Tibial artery (tissue), 4 donors: ENCODE data around the gene KRT74.
A peak's percentile ranks its signal among the peaks of the same experiment; 100 is the strongest.

Experiments used
- DNase-seq, 2 donors: peaks; one replicate each; pipeline ENCODE4 v3.0.0-alpha.2; 2019
- H3K27ac ChIP-seq, 2 donors: fragments of 200-600 bp; sonication (generic) in 1 of 2; 1 replicate in 1 of 2; 2 replicates in 1 of 2; pipeline ENCODE4 v1.5.1; 2018 to 2019; ENCODE audit warnings: mild to moderate bottlenecking in 1 of 2
- H3K27me3 ChIP-seq, 2 donors: fragments of 200-600 bp; sonication (generic) in 1 of 2; one replicate each; pipeline versions ENCODE4 v1.5.1 to v1.6.0; 2016 to 2019
- H3K36me3 ChIP-seq, 3 donors: fragments of 200-600 bp; sonication (generic) in 2 of 3; one replicate each; pipeline ENCODE4 v1.5.1; 2016 to 2019; ENCODE audit warnings: mild to moderate bottlenecking in 2 of 3
- H3K4me1 ChIP-seq, 4 donors: fragments of 200-600 bp; sonication (generic) in 2 of 4; 1 replicate in 3 of 4; 2 replicates in 1 of 4; pipeline ENCODE4 v1.5.1; 2016 to 2019
- H3K4me3 ChIP-seq, 2 donors: fragments of 200-600 bp; sonication (generic) in 1 of 2; 1 replicate in 1 of 2; 2 replicates in 1 of 2; pipeline ENCODE4 v1.5.1; 2018 to 2019; ENCODE audit warnings: mild to moderate bottlenecking in 2 of 2
- H3K9me3 ChIP-seq, 3 donors: fragments of 200-600 bp; sonication (generic) in 1 of 3; one replicate each; pipeline ENCODE4 v1.5.1; 2016 to 2019
- CTCF ChIP-seq, 2 experiments: fragments of 200-600 bp in 1 of 2; fragments of 450-650 bp in 1 of 2; IDR thresholded peaks; one replicate each; pipeline ENCODE4 v1.5.1; 2017 to 2019; ENCODE audit warnings: antibody characterized with exemption in 2 of 2, mild to moderate bottlenecking in 1 of 2, moderate library complexity in 1 of 2
- intact Hi-C: fragments of 100-400 bp; cut with DNase I; formaldehyde crosslinking; loops from one replicate; pipeline ENCODE4 v1.15.0; 2023; ENCODE audit warnings: low total_unique reads

KRT74 gene

GRCh38 chr12:52575256-52575655 lies 1.6 kb upstream of the KRT74 start:
- Histone ChIP-seq H3K27ac (no peak overlapping the region), H3K4me3 (no peak overlapping the region), H3K36me3 (no peaks in the 10 kb centered on the region), H3K27me3 (peaks cover 0 to 14% of the 10 kb centered on the region in 2 donors), H3K4me1 (no peaks in the 10 kb centered on the region), H3K9me3 (no peaks in the 10 kb centered on the region)
- peak in 1 of 2 donors; percentile 20 for DNase-seq
- no peak for TF ChIP-seq CTCF (IDR thresholded peaks at IDR 0.05)
- intact Hi-C loops = loop anchor here (10.0 kb wide), 1 partner anchor 400 kb away; no protein-coding TSS in a partner anchor

DNA sequence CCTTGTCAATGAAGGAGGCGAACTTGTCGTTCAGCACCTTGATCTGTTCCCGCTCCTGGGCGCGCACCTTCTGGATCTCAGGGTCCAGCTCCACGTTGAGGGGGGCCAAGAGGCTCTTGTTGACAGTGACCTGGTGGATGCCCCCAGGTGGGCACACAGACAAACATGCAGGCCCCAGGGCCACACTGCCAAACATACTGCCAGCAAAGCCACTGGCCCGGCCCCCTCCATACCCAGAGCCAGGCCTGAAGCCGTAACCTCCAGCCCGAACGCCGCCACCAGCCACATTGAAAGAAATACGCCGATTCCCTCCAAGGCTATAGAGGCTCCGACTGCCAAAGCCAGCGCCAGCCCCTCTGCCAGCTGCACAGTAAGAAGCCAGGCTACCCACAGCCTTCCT lies 337 bp downstream of the KRT74 start:
- no peak for TF ChIP-seq CTCF (IDR thresholded peaks at IDR 0.05)
- Histone ChIP-seq H3K27me3 (peaks cover 0 to 23% of the 10 kb centered on the region in 2 donors), H3K36me3 (no peaks in the 10 kb centered on the region), H3K27ac (no peak overlapping the region), H3K4me1 (no peaks in the 10 kb centered on the region), H3K4me3 (no peak overlapping the region), H3K9me3 (no peaks in the 10 kb centered on the region)
- peak in 1 of 2 donors; percentile 57 for DNase-seq
- intact Hi-C loops = loop anchor here (10.0 kb wide), 1 partner anchor 401 kb away; no protein-coding TSS in a partner anchor

DNA sequence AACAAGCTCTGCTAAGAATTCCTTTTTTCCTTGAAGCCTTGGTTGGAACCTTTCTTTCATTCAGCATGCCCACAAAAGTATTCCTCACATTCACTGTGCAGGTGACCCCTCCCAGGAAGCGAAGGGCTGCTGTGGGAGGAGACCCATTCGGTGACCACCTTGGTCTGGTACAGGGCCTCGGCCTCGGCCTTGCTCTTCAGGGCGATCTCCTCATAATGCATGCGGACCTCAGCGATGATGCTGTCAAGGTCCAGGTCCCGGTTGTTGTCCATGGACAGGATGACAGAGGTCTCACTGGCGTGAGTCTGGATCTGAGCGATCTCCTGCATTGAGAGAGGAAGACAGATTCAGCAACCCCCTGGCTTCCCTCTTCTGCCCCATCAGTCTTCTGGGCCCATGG lies 3.1 kb downstream of the KRT74 start:
- TF ChIP-seq CTCF (IDR thresholded peaks at IDR 0.05) = no peak
- Histone ChIP-seq H3K27ac (no peak overlapping the region), H3K36me3 (no peaks in the 10 kb centered on the region), H3K27me3 (peaks cover 0 to 33% of the 10 kb centered on the region in 2 donors), H3K9me3 (no peaks in the 10 kb centered on the region), H3K4me3 (no peak overlapping the region), H3K4me1 (no peaks in the 10 kb centered on the region)
- DNase-seq = no peak
- intact Hi-C loops = loop anchor here (10.0 kb wide), 1 partner anchor 404 kb away; no protein-coding TSS in a partner anchor

DNA sequence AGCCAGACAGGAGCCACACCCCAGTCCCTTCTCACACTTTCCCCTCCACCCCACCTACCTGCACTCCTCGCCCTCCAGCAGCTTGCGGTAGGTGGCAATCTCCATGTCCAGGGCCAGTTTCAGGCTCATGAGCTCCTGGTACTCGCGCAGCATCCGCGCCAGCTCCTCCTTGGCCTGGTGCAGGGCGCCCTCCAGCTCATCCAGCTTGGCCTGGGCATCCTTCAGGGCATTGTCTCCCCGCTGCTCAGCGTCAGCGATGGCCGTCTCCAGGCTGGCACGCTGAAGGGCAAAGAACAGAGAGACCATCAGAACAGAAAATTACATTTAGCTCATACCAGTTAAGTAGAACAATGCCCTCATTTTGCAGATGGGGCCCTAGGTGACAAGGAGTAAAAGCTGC lies 5.5 kb downstream of the KRT74 start:
- Histone ChIP-seq H3K4me3 (no peak overlapping the region), H3K4me1 (no peaks in the 10 kb centered on the region), H3K9me3 (no peaks in the 10 kb centered on the region), H3K27ac (no peak overlapping the region), H3K27me3 (peaks cover 0 to 35% of the 10 kb centered on the region in 2 donors), H3K36me3 (no peaks in the 10 kb centered on the region)
- intact Hi-C loops = no loop called here
- DNase-seq = no peak
- TF ChIP-seq CTCF (IDR thresholded peaks at IDR 0.05) = no peak

DNA sequence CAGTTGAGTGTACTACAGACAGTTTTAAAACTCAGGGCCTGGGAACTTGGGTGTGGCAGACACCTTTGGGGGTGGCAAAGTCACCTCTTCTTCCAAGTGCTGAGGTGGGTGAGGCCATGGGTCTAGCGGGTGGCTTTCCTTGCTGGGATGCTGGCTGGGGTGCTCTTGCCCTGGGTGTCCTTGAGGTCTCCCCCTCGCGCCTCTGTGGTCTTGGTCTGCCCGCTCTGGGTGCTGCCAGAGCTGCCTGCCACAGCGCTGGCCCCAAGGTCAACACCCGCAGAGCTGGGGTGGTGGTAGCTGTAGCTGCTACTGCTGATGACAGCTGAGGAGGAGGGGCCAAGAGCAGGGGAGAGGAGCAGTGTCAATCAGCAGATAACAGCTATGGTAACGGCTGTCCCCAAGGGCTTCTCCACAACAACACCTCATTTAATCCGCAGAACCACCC lies 6.8 kb downstream of the KRT74 start:
- H3K27me3 ChIP-seq = peaks cover 0 to 35% of the 10 kb centered on the region in 2 donors
- intact Hi-C loops = no loop called here

More for the DNA sequence above, 6.8 kb downstream of the KRT74 start:
- H3K4me1 ChIP-seq = no peaks in the 10 kb centered on the region
- no peak for DNase-seq
- H3K4me3 ChIP-seq = no peak overlapping the region
- H3K27ac ChIP-seq = no peak overlapping the region
- TF ChIP-seq CTCF (IDR thresholded peaks at IDR 0.05) = no peak
- H3K36me3 ChIP-seq = no peaks in the 10 kb centered on the region
- no peaks in the 10 kb centered on the region for H3K9me3 ChIP-seq
